GM19372 (cell line): ENCODE results near the gene CRYBA1.
"Not testable (repeated sequence)": the region's sequence is repeated elsewhere in the genome, so short reads cannot be mapped to it uniquely, and the experiment has no call there.

Experiments used
- ATAC-seq: cut with Tn5 transposase; IDR thresholded peaks from one replicate; pipeline ENCODE4 v1.9.1; 2021; ENCODE audit warnings: mild to moderate bottlenecking, low read depth, moderate library complexity; ENCODE audit not compliant: unreplicated experiment

CRYBA1 gene

GRCh38 chr17:29246628-29247027, at the start of gene CRYBA1:
CRYBA1 (plus strand) TSS chr17:29246859; CDS start chr17:29246864, 5 bp downstream.
- ATAC-seq, result no peak

- ATAC-seq, result no peak
These were observed 49.0 kb upstream of the CRYBA1 start for GRCh38 chr17:29197516-29198272.

GRCh38 chr17:29204068-29204804, 42.4 kb upstream of the CRYBA1 start:
- not testable (repeated sequence) for ATAC-seq

GRCh38 chr17:29205047-29205446, 41.6 kb upstream of the CRYBA1 start:
- no peak for ATAC-seq

- ATAC-seq, result no peak
These were observed 38.7 kb upstream of the CRYBA1 start for GRCh38 chr17:29207975-29208374.

- ATAC-seq, result no peak
These were observed 37.6 kb upstream of the CRYBA1 start for GRCh38 chr17:29209073-29209472.

- no peak for ATAC-seq
These were observed 35.8 kb upstream of the CRYBA1 start for GRCh38 chr17:29210879-29211278.

GRCh38 chr17:29212094-29212631, 34.5 kb upstream of the CRYBA1 start:
- no peak for ATAC-seq

- no peak for ATAC-seq
These were observed 34.0 kb upstream of the CRYBA1 start for GRCh38 chr17:29212681-29213121.

- no peak for ATAC-seq
These were observed 32.2 kb upstream of the CRYBA1 start for GRCh38 chr17:29214215-29215146.

GRCh38 chr17:29215174-29215573, 31.5 kb upstream of the CRYBA1 start:
- ATAC-seq, result no peak

GRCh38 chr17:29215717-29216116, 30.9 kb upstream of the CRYBA1 start:
- no peak for ATAC-seq

GRCh38 chr17:29216181-29216580, 30.5 kb upstream of the CRYBA1 start:
- ATAC-seq, result no peak

- no peak for ATAC-seq
These were observed 29.8 kb upstream of the CRYBA1 start for GRCh38 chr17:29216856-29217255.

- ATAC-seq, result peak; percentile 56
These were observed 27.1 kb upstream of the CRYBA1 start for GRCh38 chr17:29219378-29220047.

- ATAC-seq, result not testable (repeated sequence)
These were observed 25.3 kb upstream of the CRYBA1 start for GRCh38 chr17:29221338-29221737.

GRCh38 chr17:29225396-29225795, 21.3 kb upstream of the CRYBA1 start:
- no peak for ATAC-seq

- no peak for ATAC-seq
These were observed 13.4 kb upstream of the CRYBA1 start for GRCh38 chr17:29233301-29233700.

- ATAC-seq, result not testable (repeated sequence)
These were observed 11.7 kb upstream of the CRYBA1 start for GRCh38 chr17:29234972-29235371.

- no peak for ATAC-seq
These were observed 10.8 kb upstream of the CRYBA1 start for GRCh38 chr17:29235904-29236303.
